ENCODE results near the gene RECQL.

Gene RECQL

GRCh38 chr12:21501258-21502163, at the start of gene RECQL, which contains the start of gene GOLT1B:
Gene RECQL, minus strand, starts transcription at chr12:21501635. Its CDS starts 2,065 bp downstream, at chr12:21499570.
Gene GOLT1B, plus strand, starts transcription at chr12:21501789. Its CDS starts 135 bp downstream, at chr12:21501924.
- Mint-ChIP-seq H3K27me3 (ENCODE audit: low read depth) (no peaks in the 10 kb centered on the region), H3K9me3 (no peaks in the 10 kb centered on the region), H3K27ac (no peak within 1 kb of the TSS), H3K4me3 (no peak within 1 kb of the TSS), H3K36me3 (ENCODE audit: low read depth) (peaks cover 22% of the 10 kb centered on the region), H3K4me1 (ENCODE audit: low read depth) (peaks cover 41% of the 10 kb centered on the region)

GRCh38 chr12:21547437-21547836, 46.0 kb upstream of the RECQL start:
- Mint-ChIP-seq H3K27me3 (ENCODE audit: low read depth) (no peaks in the 10 kb centered on the region), H3K27ac (no peak overlapping the region), H3K9me3 (no peaks in the 10 kb centered on the region), H3K4me3 (no peak overlapping the region), H3K36me3 (ENCODE audit: low read depth) (no peaks in the 10 kb centered on the region), H3K4me1 (ENCODE audit: low read depth) (no peaks in the 10 kb centered on the region)

- no peaks in the 10 kb centered on the region for H3K9me3 Mint-ChIP-seq
- H3K36me3 Mint-ChIP-seq (ENCODE audit: low read depth): no peaks in the 10 kb centered on the region
- no peaks in the 10 kb centered on the region for H3K27me3 Mint-ChIP-seq (ENCODE audit: low read depth)
- H3K4me3 Mint-ChIP-seq: no peak overlapping the region
- no peaks in the 10 kb centered on the region for H3K4me1 Mint-ChIP-seq (ENCODE audit: low read depth)
- H3K27ac Mint-ChIP-seq: no peak overlapping the region
These were observed 45.3 kb upstream of the RECQL start for GRCh38 chr12:21546716-21547115.

GRCh38 chr12:21545557-21545956, 44.1 kb upstream of the RECQL start:
- no peak overlapping the region for H3K27ac Mint-ChIP-seq
- H3K4me1 Mint-ChIP-seq (ENCODE audit: low read depth): no peaks in the 10 kb centered on the region
- no peaks in the 10 kb centered on the region for H3K36me3 Mint-ChIP-seq (ENCODE audit: low read depth)
- no peaks in the 10 kb centered on the region for H3K27me3 Mint-ChIP-seq (ENCODE audit: low read depth)
- H3K4me3 Mint-ChIP-seq: no peak overlapping the region
- no peaks in the 10 kb centered on the region for H3K9me3 Mint-ChIP-seq

GRCh38 chr12:21543151-21543550, 41.7 kb upstream of the RECQL start:
- no peaks in the 10 kb centered on the region for H3K9me3 Mint-ChIP-seq
- no peaks in the 10 kb centered on the region for H3K4me1 Mint-ChIP-seq (ENCODE audit: low read depth)
- H3K36me3 Mint-ChIP-seq (ENCODE audit: low read depth): no peaks in the 10 kb centered on the region
- no peak overlapping the region for H3K4me3 Mint-ChIP-seq
- H3K27me3 Mint-ChIP-seq (ENCODE audit: low read depth): no peaks in the 10 kb centered on the region
- no peak overlapping the region for H3K27ac Mint-ChIP-seq

- Mint-ChIP-seq H3K36me3 (ENCODE audit: low read depth) (no peaks in the 10 kb centered on the region), H3K27me3 (ENCODE audit: low read depth) (no peaks in the 10 kb centered on the region), H3K9me3 (no peaks in the 10 kb centered on the region), H3K4me3 (no peak overlapping the region), H3K4me1 (ENCODE audit: low read depth) (no peaks in the 10 kb centered on the region), H3K27ac (no peak overlapping the region)
These were observed 41.0 kb upstream of the RECQL start for GRCh38 chr12:21542403-21542802.

GRCh38 chr12:21541773-21542172, 40.3 kb upstream of the RECQL start:
- H3K9me3 Mint-ChIP-seq: no peaks in the 10 kb centered on the region
- no peaks in the 10 kb centered on the region for H3K4me1 Mint-ChIP-seq (ENCODE audit: low read depth)
- no peak overlapping the region for H3K4me3 Mint-ChIP-seq
- no peak overlapping the region for H3K27ac Mint-ChIP-seq
- H3K27me3 Mint-ChIP-seq (ENCODE audit: low read depth): no peaks in the 10 kb centered on the region
- no peaks in the 10 kb centered on the region for H3K36me3 Mint-ChIP-seq (ENCODE audit: low read depth)

- H3K27me3 Mint-ChIP-seq (ENCODE audit: low read depth): no peaks in the 10 kb centered on the region
- no peak overlapping the region for H3K4me3 Mint-ChIP-seq
- H3K27ac Mint-ChIP-seq: no peak overlapping the region
- H3K36me3 Mint-ChIP-seq (ENCODE audit: low read depth): no peaks in the 10 kb centered on the region
- H3K9me3 Mint-ChIP-seq: no peaks in the 10 kb centered on the region
- H3K4me1 Mint-ChIP-seq (ENCODE audit: low read depth): no peaks in the 10 kb centered on the region
These were observed 38.4 kb upstream of the RECQL start for GRCh38 chr12:21539797-21540196.

- Mint-ChIP-seq H3K4me3 (no peak overlapping the region), H3K9me3 (no peaks in the 10 kb centered on the region), H3K27me3 (ENCODE audit: low read depth) (no peaks in the 10 kb centered on the region), H3K4me1 (ENCODE audit: low read depth) (no peaks in the 10 kb centered on the region), H3K27ac (no peak overlapping the region), H3K36me3 (ENCODE audit: low read depth) (no peaks in the 10 kb centered on the region)
These were observed 36.7 kb upstream of the RECQL start for GRCh38 chr12:21538061-21538653.

- Mint-ChIP-seq H3K4me3 (no peak overlapping the region), H3K27me3 (ENCODE audit: low read depth) (peaks cover 44% of the 10 kb centered on the region), H3K27ac (no peak overlapping the region), H3K4me1 (ENCODE audit: low read depth) (peaks cover 8% of the 10 kb centered on the region), H3K36me3 (ENCODE audit: low read depth) (peaks cover 1% of the 10 kb centered on the region), H3K9me3 (no peaks in the 10 kb centered on the region)
These were observed 28.0 kb upstream of the RECQL start for GRCh38 chr12:21529456-21529855.

GRCh38 chr12:21528953-21529352, 27.5 kb upstream of the RECQL start:
- H3K4me1 Mint-ChIP-seq (ENCODE audit: low read depth): peaks cover 8% of the 10 kb centered on the region

GRCh38 chr12:21527451-21528180, 26.2 kb upstream of the RECQL start:
- Mint-ChIP-seq H3K27me3 (ENCODE audit: low read depth) (peaks cover 44% of the 10 kb centered on the region), H3K9me3 (no peaks in the 10 kb centered on the region), H3K4me3 (peak overlapping the region; percentile 66), H3K27ac (no peak overlapping the region), H3K36me3 (ENCODE audit: low read depth) (peaks cover 1% of the 10 kb centered on the region), H3K4me1 (ENCODE audit: low read depth) (peaks cover 8% of the 10 kb centered on the region)

More at GRCh38 chr12:21528953-21529352, 27.5 kb upstream of the RECQL start:
- Mint-ChIP-seq H3K4me3 (peak overlapping the region; percentile 67), H3K27me3 (ENCODE audit: low read depth) (peaks cover 44% of the 10 kb centered on the region), H3K9me3 (no peaks in the 10 kb centered on the region), H3K27ac (no peak overlapping the region), H3K36me3 (ENCODE audit: low read depth) (peaks cover 1% of the 10 kb centered on the region)

- H3K4me3 Mint-ChIP-seq: peak overlapping the region; percentile 75
- H3K36me3 Mint-ChIP-seq (ENCODE audit: low read depth): peaks cover 1% of the 10 kb centered on the region
- no peaks in the 10 kb centered on the region for H3K9me3 Mint-ChIP-seq
- no peak overlapping the region for H3K27ac Mint-ChIP-seq
- peaks cover 44% of the 10 kb centered on the region for H3K27me3 Mint-ChIP-seq (ENCODE audit: low read depth)
- H3K4me1 Mint-ChIP-seq (ENCODE audit: low read depth): peaks cover 8% of the 10 kb centered on the region
These were observed 25.4 kb upstream of the RECQL start for GRCh38 chr12:21526721-21527345.

GRCh38 chr12:21526053-21526452, 24.6 kb upstream of the RECQL start, which contains the start of gene SPX:
Gene SPX, plus strand, starts transcription at chr12:21526296. Its CDS starts 177 bp downstream, at chr12:21526473.
- Mint-ChIP-seq H3K27me3 (ENCODE audit: low read depth) (peaks cover 38% of the 10 kb centered on the region), H3K4me1 (ENCODE audit: low read depth) (peaks cover 8% of the 10 kb centered on the region), H3K27ac (no peak within 1 kb of the TSS), H3K9me3 (no peaks in the 10 kb centered on the region), H3K36me3 (ENCODE audit: low read depth) (peaks cover 1% of the 10 kb centered on the region), H3K4me3 (peak within 1 kb of the TSS; percentile 75)

All from T-helper 1 cell treated with Interleukin-12 subunit alpha and Interleukin-12 subunit beta and Interleukin-4 antibody, amounts not matched to agents 30 μg/mL and 1 μg/mL, for 36 hours (primary cell).